GM18861 (cell line): ENCODE measurements around the gene PAPOLA.

Source experiments
- ATAC-seq: cut with Tn5 transposase; IDR thresholded peaks from one replicate; pipeline ENCODE4 v1.9.1; 2021; ENCODE audit not compliant: unreplicated experiment

PAPOLA gene

GRCh38 chr14:96564389-96564788 lies 62.2 kb downstream of the PAPOLA start:
- ATAC-seq, result no peak

GRCh38 chr14:96565811-96566210 lies 63.6 kb downstream of the PAPOLA start:
- no peak for ATAC-seq

- peak; percentile 80 for ATAC-seq
These were observed 65.2 kb downstream of the PAPOLA start for GRCh38 chr14:96567289-96567899.

GRCh38 chr14:96568621-96569020 lies 66.4 kb downstream of the PAPOLA start:
- ATAC-seq, result no peak

- no peak for ATAC-seq
These were observed 69.1 kb downstream of the PAPOLA start for GRCh38 chr14:96571311-96571710.

- no peak for ATAC-seq
These were observed 71.4 kb downstream of the PAPOLA start for GRCh38 chr14:96573473-96574100.

GRCh38 chr14:96574171-96574632 lies 72.0 kb downstream of the PAPOLA start:
- no peak for ATAC-seq

GRCh38 chr14:96574633-96575632 lies 72.8 kb downstream of the PAPOLA start:
- no peak for ATAC-seq

GRCh38 chr14:96576359-96576758 lies 74.2 kb downstream of the PAPOLA start:
- ATAC-seq, result no peak

GRCh38 chr14:96576937-96577336 lies 74.8 kb downstream of the PAPOLA start:
- no peak for ATAC-seq

- ATAC-seq, result no peak
These were observed 76.4 kb downstream of the PAPOLA start for GRCh38 chr14:96578619-96579018.

GRCh38 chr14:96579358-96579757 lies 77.2 kb downstream of the PAPOLA start:
- no peak for ATAC-seq

GRCh38 chr14:96579855-96580254 lies 77.7 kb downstream of the PAPOLA start:
- ATAC-seq, result no peak

- ATAC-seq, result no peak
These were observed 78.4 kb downstream of the PAPOLA start for GRCh38 chr14:96580566-96580965.

GRCh38 chr14:96581026-96581425 lies 78.8 kb downstream of the PAPOLA start:
- no peak for ATAC-seq

GRCh38 chr14:96581902-96582301 lies 79.7 kb downstream of the PAPOLA start:
- ATAC-seq, result no peak

- no peak for ATAC-seq
These were observed 80.3 kb downstream of the PAPOLA start for GRCh38 chr14:96582411-96582961.

- ATAC-seq, result no peak
These were observed 80.8 kb downstream of the PAPOLA start for GRCh38 chr14:96582995-96583394.

- ATAC-seq, result no peak
These were observed 81.4 kb downstream of the PAPOLA start for GRCh38 chr14:96583569-96584041.

GRCh38 chr14:96584199-96584906 lies 82.2 kb downstream of the PAPOLA start:
- ATAC-seq, result peak; percentile 65
